ENCODE data around the gene POU6F2. TPM values are rescaled to one million over a fixed set of nuclear protein-coding genes. Genes with fewer than 3 reads are reported as not detected.

The POU6F2 gene
- total and polyA plus RNA-seq, 2 of the 4 experiments (the other 2 are of a cell fraction): not detected

GRCh38 chr7:39295796-39296195, 318.1 kb downstream of the POU6F2 start:
- in situ Hi-C loops (cut with MboI; ENCODE audit: low sequenced_read_pairs): no loop called here
- H3K14ac ChIP-seq (replicated peaks; ENCODE audit: low read depth, low read length): no peak overlapping the region
- H3K4me2 ChIP-seq (ENCODE audit: low read depth, low read length): no peak overlapping the region
- no peak overlapping the region for H3K23ac ChIP-seq (ENCODE audit: low read depth, low read length)
- no peak overlapping the region for H4K5ac ChIP-seq (ENCODE audit: low read depth, low read length)
- no peak overlapping the region for H4K8ac ChIP-seq (ENCODE audit: low read depth in 2 of 2, low read length in 2 of 2)
- no peak overlapping the region for H3K27ac ChIP-seq (ENCODE audit: insufficient read depth, low read length)
- H3K79me1 ChIP-seq (ENCODE audit: low read depth in 1 of 2, low read length in 2 of 2): no peaks in the 10 kb centered on the region
- ATAC-seq (ENCODE audit: low read depth) (no peak), DNase-seq (no peak)
- H3K56ac ChIP-seq (ENCODE audit: extremely low read depth, insufficient read depth, low read length): no peak overlapping the region
- H2AK5ac ChIP-seq (ENCODE audit: low read depth, low read length): no peak overlapping the region
- no peak overlapping the region for H2BK20ac ChIP-seq (ENCODE audit: low read depth, low read length)
- H3K9me3 ChIP-seq (ENCODE audit: control insufficient read depth, insufficient read depth, low read length): no peaks in the 10 kb centered on the region
- H2AFZ ChIP-seq (replicated peaks; ENCODE audit: low read length, poor library complexity): no peak overlapping the region
- H2AK9ac ChIP-seq (replicated peaks; ENCODE audit: low read depth, low read length, poor library complexity): no peak overlapping the region
- no peak overlapping the region for H2BK15ac ChIP-seq (ENCODE audit: low read depth, low read length)
- H4K20me1 ChIP-seq (ENCODE audit: insufficient read depth, low read length): no peaks in the 10 kb centered on the region
- H2BK5ac ChIP-seq (ENCODE audit: low read depth, low read length, poor library complexity, severe bottlenecking): no peak overlapping the region
- H3K4me1 ChIP-seq (ENCODE audit: control insufficient read depth, insufficient read depth, low read length): no peaks in the 10 kb centered on the region
- ChIA-PET CTCF (no interaction called here), POLR2A (ENCODE audit: unreplicated experiment) (interaction anchor here (0.5 kb wide), 1 partner anchor 952 kb away, joined by 3 read pairs; no protein-coding TSS in a partner anchor)
- no peaks in the 10 kb centered on the region for H3K27me3 ChIP-seq (ENCODE audit: control insufficient read depth, insufficient read depth, low read length)
- H2BK120ac ChIP-seq (ENCODE audit: low read depth, low read length): no peak overlapping the region
- no TSS peak for BruUV-seq (replicated peaks)
- H3K9me1 ChIP-seq (ENCODE audit: insufficient read depth, low read length): no peaks in the 10 kb centered on the region
- no peaks in the 10 kb centered on the region for H3K36me3 ChIP-seq (ENCODE audit: control insufficient read depth, insufficient read depth, low read length)
- intact Hi-C loops (cut with micrococcal nuclease): no loop called here
- TF ChIP-seq NFE2L2 (IDR thresholded peaks at IDR 0.05; ENCODE audit: low read depth, low read length) (no peak), USF2 (IDR thresholded peaks at IDR 0.05; ENCODE audit: low read depth, low read length) (no peak), BHLHE40 (IDR thresholded peaks at IDR 0.05; ENCODE audit: low read depth, low read length) (no peak), MXI1 (IDR thresholded peaks at IDR 0.05; ENCODE audit: borderline replicate concordance, low read depth, low read length) (no peak), FOS (IDR thresholded peaks at IDR 0.05; ENCODE audit: low read depth, low read length) (no peak), MAZ (IDR thresholded peaks at IDR 0.05; ENCODE audit: borderline replicate concordance, low read depth, low read length) (no peak), POLR2A (IDR thresholded peaks at IDR 0.05; ENCODE audit: low read depth, low read length) (no peak), SMC3 (IDR thresholded peaks at IDR 0.05; ENCODE audit: low read depth, low read length) (no peak), CEBPB (IDR thresholded peaks at IDR 0.05; ENCODE audit: low read depth, low read length) (no peak), MAFK (IDR thresholded peaks at IDR 0.05; ENCODE audit: low read depth, low read length) (no peak), RFX5 (IDR thresholded peaks at IDR 0.05; ENCODE audit: low read depth, low read length) (no peak)
- no peak overlapping the region for H3K9ac ChIP-seq (ENCODE audit: low read depth, low read length)
- dilution Hi-C loops (cut with HindIII; ENCODE audit: low sequenced_read_pairs, unreplicated experiment): no loop called here
- no peak overlapping the region for H4K91ac ChIP-seq (ENCODE audit: insufficient read depth, low read depth, low read length)
- H3K4me3 ChIP-seq (ENCODE audit: insufficient read depth, low read depth, low read length): no peak overlapping the region
- H3K4ac ChIP-seq (ENCODE audit: low read depth, low read length): no peak overlapping the region
- no peak overlapping the region for H3K18ac ChIP-seq (ENCODE audit: low read depth, low read length)

Data from IMR-90 (cell line).